DLD1 (cell line): Measurements from ENCODE around the gene CD84.
"Not testable (repeated sequence)": the region's sequence is repeated elsewhere in the genome, so short reads cannot be mapped to it uniquely, and the experiment has no call there.

ENCODE experiments used
- in situ Hi-C: cut with HindIII; loops from 2 replicates; pipeline ENCODE4 v1.10.0; 2017; ENCODE audit warnings: low sequenced_read_pairs

Gene CD84, protein sequence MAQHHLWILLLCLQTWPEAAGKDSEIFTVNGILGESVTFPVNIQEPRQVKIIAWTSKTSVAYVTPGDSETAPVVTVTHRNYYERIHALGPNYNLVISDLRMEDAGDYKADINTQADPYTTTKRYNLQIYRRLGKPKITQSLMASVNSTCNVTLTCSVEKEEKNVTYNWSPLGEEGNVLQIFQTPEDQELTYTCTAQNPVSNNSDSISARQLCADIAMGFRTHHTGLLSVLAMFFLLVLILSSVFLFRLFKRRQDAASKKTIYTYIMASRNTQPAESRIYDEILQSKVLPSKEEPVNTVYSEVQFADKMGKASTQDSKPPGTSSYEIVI

GRCh38 chr1:160579216-160579701 is at the start of gene CD84:
Gene CD84 (minus strand): TSS chr1:160579496. CDS start chr1:160579437, 59 bp downstream.
- in situ Hi-C loops, result no loop called here

DNA sequence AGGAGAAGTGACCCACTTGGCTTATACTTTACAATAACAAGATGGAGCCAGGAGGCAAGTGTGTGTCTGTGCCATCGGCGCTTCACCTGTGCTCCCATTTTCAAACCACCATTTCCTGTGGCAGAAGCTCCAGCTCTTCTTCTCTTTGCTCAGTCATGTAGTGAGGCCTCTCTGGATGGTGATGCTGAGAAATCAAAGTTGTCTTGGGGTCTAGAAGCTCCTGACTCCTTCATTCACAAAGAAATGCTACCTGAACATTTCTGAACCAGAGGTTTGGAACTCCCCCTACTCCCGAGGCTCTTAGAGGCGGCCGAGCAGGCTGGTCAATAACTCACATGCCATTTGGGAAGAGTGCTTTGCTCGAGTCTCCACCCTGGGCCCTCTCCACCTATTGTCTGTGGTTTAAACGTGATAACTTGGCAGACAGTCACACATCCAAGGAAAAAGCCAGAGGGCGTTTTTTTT is 49.5 kb upstream of the CD84 start:
- in situ Hi-C loops, result no loop called here

- in situ Hi-C loops, result not testable (repeated sequence)
These were observed 48.5 kb upstream of the CD84 start for GRCh38 chr1:160627677-160628289.

- in situ Hi-C loops, result no loop called here
These were observed 47.4 kb upstream of the CD84 start for GRCh38 chr1:160626509-160627342.

DNA sequence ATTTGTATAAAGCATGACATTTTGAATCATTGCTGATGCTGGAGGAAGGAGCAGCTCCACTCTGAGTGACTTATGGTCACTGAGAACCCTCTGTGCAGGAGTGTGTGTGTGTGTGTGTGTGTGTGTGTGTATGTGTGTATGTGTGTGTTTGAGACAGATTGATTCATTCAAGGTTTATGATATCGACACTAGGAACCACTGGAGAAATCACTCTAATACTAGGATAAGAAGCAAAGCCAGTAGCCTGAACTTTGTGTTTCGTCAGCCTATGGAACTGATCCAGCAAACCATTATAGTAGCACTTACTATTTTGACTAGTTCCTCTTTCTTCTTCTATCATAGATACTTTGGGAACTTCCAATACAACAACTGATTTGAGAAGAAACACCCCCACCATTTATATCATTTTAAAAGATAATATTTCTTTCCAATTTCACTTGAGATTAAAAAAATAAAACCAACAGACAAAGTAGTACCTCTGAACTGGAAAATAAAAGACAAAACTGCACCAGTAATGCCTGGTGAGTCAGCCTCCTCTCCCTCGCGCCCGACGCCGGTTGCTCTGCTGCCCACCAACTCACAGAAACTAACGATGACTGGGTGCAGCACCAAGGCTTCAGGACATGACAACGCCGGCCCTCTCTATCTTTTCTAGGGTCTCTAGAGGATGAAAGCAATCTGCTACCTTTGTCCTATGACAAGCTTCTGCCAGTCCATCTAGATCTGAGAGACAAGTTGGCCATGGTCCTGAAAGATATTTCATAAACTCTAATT is 46.6 kb upstream of the CD84 start:
- in situ Hi-C loops, result no loop called here

- in situ Hi-C loops, result no loop called here
These were observed 46.0 kb upstream of the CD84 start for GRCh38 chr1:160625321-160625720.

GRCh38 chr1:160624464-160624863 is 45.2 kb upstream of the CD84 start:
- in situ Hi-C loops, result loop anchor here (25.0 kb wide), 1 partner anchor 187 kb away; no protein-coding TSS in a partner anchor

DNA sequence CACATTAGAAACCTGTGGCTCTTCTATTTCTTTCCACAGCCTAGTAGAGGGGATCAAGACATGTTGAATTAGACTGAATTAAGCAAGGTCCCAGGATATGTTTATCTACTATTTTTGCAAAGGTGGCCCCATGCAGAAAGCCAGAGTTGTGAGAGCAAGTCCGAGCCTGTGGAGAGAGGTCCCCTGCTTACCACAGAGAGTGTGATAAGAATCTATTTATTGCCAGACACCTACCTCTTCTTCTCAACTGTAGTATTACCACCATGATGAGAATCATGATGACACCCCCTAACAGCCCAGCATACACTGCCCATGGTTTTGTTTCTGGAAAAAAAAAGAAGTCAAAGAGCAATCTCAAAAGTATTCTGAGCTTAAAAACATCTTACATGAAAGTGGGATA is 44.6 kb upstream of the CD84 start:
- in situ Hi-C loops, result loop anchor here (25.0 kb wide), 1 partner anchor 187 kb away; no protein-coding TSS in a partner anchor

DNA sequence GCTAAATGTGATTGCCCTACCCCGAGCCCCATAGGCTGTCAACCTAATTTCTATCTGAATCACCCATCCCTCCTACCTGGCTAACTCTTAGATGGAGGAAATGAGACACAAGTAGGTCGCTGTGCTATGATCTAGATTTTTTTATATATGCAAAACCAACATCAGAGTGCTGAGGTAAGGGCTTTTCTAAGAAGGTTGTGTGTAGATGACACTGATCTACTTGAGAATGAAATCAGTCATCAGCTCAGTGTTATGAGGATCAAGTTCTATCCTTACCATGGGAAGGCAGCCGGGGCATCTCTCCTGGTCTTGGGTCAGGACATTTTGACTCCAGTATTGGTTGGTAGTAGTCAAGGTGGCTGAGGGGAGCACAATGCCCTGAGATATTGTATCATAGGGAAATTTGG is 43.9 kb upstream of the CD84 start:
- in situ Hi-C loops, result loop anchor here (25.0 kb wide), 1 partner anchor 186 kb away; no protein-coding TSS in a partner anchor

- in situ Hi-C loops, result loop anchor here (25.0 kb wide), 1 partner anchor 185 kb away; no protein-coding TSS in a partner anchor
These were observed 43.4 kb upstream of the CD84 start for GRCh38 chr1:160622501-160623226.

DNA sequence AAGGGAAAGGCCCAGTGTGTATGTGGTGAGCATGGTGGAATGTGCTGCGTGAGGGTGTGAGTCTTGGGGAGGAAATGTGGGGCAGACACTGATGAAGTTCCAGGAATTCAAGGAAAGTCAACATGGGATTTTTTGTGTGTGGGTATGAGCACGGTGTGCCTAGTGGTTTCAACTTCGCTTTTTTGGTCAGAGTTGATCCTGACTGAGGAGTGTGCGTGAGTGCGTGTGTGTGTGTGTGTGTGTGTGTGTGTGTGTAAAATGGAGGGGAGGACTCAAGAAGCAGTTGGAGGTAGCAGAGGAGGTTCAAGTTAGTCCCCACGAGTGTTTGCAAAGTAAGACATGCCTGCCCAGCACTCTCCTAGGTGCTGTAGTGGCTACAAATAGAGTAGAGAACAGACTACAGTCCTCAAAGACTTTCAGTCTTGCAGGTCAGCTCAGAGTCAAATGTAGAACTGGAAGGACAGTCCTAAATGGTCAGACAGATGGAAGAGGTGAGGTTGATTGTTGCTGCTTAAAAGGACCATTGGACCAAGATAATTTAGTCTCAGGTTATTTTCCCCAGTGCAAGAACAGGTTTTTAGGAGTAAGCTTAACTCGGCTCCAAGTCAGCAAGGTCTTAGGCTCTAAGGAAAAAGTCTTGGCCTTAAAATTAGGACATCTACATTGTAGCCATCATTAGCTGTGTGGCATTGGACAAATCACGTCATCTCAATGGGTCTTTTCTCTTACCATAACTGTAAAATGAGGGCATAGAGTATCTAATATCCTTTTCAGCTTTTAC is 42.5 kb upstream of the CD84 start:
- in situ Hi-C loops, result loop anchor here (25.0 kb wide), 1 partner anchor 185 kb away; no protein-coding TSS in a partner anchor

GRCh38 chr1:160620942-160621632 is 41.8 kb upstream of the CD84 start:
- in situ Hi-C loops, result loop anchor here (25.0 kb wide), 1 partner anchor 184 kb away; no protein-coding TSS in a partner anchor

- in situ Hi-C loops, result loop anchor here (25.0 kb wide), 1 partner anchor 183 kb away; no protein-coding TSS in a partner anchor
These were observed 40.5 kb upstream of the CD84 start for GRCh38 chr1:160619742-160620277.

- in situ Hi-C loops, result loop anchor here (25.0 kb wide), 1 partner anchor 182 kb away; no protein-coding TSS in a partner anchor
These were observed 39.5 kb upstream of the CD84 start for GRCh38 chr1:160618763-160619274.

GRCh38 chr1:160618327-160618726 is 39.0 kb upstream of the CD84 start:
- in situ Hi-C loops, result loop anchor here (25.0 kb wide), 1 partner anchor 181 kb away; no protein-coding TSS in a partner anchor

GRCh38 chr1:160615660-160616059 is 36.4 kb upstream of the CD84 start:
- in situ Hi-C loops, result loop anchor here (25.0 kb wide), 1 partner anchor 178 kb away; no protein-coding TSS in a partner anchor

DNA sequence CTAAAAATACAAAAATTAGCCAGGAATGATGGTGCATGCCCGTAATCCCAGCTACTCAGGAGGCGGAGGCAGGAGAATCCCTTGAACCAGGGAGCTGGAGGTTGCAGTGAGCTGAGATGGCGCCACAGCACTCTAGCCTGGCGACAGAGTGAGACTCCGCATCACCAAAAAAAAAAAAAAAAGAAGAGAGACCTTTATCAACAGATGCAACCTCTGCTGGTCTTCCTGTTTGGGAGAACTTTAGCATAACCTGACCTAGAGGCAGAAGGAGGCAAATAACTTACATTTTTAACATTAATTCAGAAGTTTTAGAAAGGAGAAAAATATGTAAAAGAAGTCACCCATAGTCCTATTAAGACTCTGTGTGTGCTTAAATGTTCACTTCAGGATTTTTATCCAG is 35.1 kb upstream of the CD84 start:
- in situ Hi-C loops, result loop anchor here (25.0 kb wide), 1 partner anchor 177 kb away; no protein-coding TSS in a partner anchor
